ENCODE results near the gene BACH1.

DNA sequence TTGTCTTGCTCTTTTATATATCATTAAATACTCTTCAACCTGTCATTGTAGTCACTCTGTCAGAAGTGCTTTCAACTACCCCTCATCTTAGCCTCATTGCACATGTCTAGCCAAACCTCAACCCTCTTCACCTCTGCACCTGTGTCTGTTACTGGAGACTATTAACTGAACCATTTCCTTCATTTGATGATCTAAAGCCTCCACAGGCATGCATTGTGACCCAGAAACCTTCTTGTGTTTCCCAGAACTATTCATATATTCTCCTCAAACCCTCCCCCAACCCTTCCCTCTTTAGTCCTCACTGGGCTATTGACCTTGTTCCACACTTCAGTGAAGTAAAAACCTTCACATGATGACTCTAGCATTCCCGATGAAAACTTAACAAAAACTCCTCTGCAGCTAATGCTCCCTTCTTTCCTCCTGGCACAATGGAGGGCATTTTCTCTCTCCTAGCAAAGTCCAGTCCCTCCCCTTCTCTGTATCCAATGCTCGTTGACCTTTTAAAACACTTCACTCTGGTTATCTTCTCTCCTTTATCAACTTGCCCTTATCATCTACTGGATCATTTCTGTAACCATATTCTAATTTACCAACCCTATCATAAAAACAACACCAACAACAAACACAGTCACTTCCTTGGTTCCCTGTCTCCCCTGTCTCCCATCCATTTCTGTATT is 86.1 kb downstream of the BACH1 start:
- TF ChIP-seq, protein P1, sequence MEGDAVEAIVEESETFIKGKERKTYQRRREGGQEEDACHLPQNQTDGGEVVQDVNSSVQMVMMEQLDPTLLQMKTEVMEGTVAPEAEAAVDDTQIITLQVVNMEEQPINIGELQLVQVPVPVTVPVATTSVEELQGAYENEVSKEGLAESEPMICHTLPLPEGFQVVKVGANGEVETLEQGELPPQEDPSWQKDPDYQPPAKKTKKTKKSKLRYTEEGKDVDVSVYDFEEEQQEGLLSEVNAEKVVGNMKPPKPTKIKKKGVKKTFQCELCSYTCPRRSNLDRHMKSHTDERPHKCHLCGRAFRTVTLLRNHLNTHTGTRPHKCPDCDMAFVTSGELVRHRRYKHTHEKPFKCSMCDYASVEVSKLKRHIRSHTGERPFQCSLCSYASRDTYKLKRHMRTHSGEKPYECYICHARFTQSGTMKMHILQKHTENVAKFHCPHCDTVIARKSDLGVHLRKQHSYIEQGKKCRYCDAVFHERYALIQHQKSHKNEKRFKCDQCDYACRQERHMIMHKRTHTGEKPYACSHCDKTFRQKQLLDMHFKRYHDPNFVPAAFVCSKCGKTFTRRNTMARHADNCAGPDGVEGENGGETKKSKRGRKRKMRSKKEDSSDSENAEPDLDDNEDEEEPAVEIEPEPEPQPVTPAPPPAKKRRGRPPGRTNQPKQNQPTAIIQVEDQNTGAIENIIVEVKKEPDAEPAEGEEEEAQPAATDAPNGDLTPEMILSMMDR (IDR thresholded peaks at IDR 0.05), result no peak
- no peak for TF ChIP-seq EZH2 (IDR thresholded peaks at IDR 0.05; ENCODE audit: borderline replicate concordance, insufficient read depth, low read depth, low read length, poor library complexity, severe bottlenecking)

All from B cell (primary cell).